WTC11 (cell line): ENCODE measurements around the gene TBC1D22B. TPM values are rescaled to one million over a fixed set of nuclear protein-coding genes. Genes with fewer than 3 reads are reported as not detected.

Experiments used
- ATAC-seq: fragments of 200-7000 bp; cut with Tn5 transposase; 2 replicates; pipeline ENCODE4 v1.10.0; 2021; ENCODE audit warnings: mild to moderate bottlenecking, moderate library complexity
- CTCF ChIA-PET: fragments of 300-600 bp; sonication (Branson Sonifier 250); formaldehyde crosslinking; loops from one replicate; lab custom pipeline; 2021; ENCODE audit warnings: antibody characterized with exemption; lab: Charles Lee
- POLR2A ChIA-PET: fragments of 350-600 bp; sonication (Branson Sonifier 250); formaldehyde crosslinking; loops from one replicate; lab custom pipeline; 2021; ENCODE audit warnings: antibody characterized with exemption; lab: Charles Lee
- DNase-seq: peaks from one replicate; pipeline ENCODE4 v3.0.0; 2021; ENCODE audit warnings: low spot score
- H3K27ac Mint-ChIP-seq: 2 replicates; pipeline ENCODE4 v1.8.0; 2021; ENCODE audit warnings: mixed read lengths
- H3K27me3 Mint-ChIP-seq: 2 replicates; pipeline ENCODE4 v1.8.0; 2021; ENCODE audit warnings: low read depth, mild to moderate bottlenecking, moderate library complexity, mixed read lengths
- H3K36me3 Mint-ChIP-seq: 2 replicates; pipeline ENCODE4 v1.8.0; 2021; ENCODE audit warnings: mixed read lengths
- H3K4me1 Mint-ChIP-seq: 2 replicates; pipeline ENCODE4 v1.8.0; 2022; ENCODE audit warnings: mixed read lengths
- H3K4me3 Mint-ChIP-seq: 2 replicates; pipeline ENCODE4 v1.8.0; 2021; ENCODE audit warnings: mild to moderate bottlenecking, moderate library complexity, mixed read lengths
- H3K9me3 Mint-ChIP-seq: 2 replicates; pipeline ENCODE4 v1.8.0; 2021; ENCODE audit warnings: mixed read lengths
- ELF4 ChIP-seq: sonication (generic); formaldehyde crosslinking; IDR thresholded peaks from 2 replicates; pipeline ENCODE4 v1.8.1; 2022; ENCODE audit warnings: low read depth, mild to moderate bottlenecking, moderate library complexity, missing genetic modification reagents
- MYBL2 ChIP-seq: sonication (generic); formaldehyde crosslinking; IDR thresholded peaks from 2 replicates; pipeline ENCODE4 v1.8.1; 2023; ENCODE audit warnings: mild to moderate bottlenecking, moderate library complexity, missing genetic modification reagents
- SMAD4 ChIP-seq: sonication (generic); formaldehyde crosslinking; IDR thresholded peaks from 2 replicates; pipeline ENCODE4 v1.8.0; 2022; ENCODE audit warnings: mild to moderate bottlenecking, missing genetic modification reagents
- TCF7 ChIP-seq: sonication (generic); formaldehyde crosslinking; IDR thresholded peaks from 2 replicates; pipeline ENCODE4 v1.8.0; 2022; ENCODE audit warnings: mild to moderate bottlenecking, low read depth, missing genetic modification reagents, moderate library complexity
- TEAD1 ChIP-seq: sonication (generic); formaldehyde crosslinking; IDR thresholded peaks from 2 replicates; pipeline ENCODE4 v1.8.0; 2022; ENCODE audit warnings: mild to moderate bottlenecking, missing genetic modification reagents
- TP53 ChIP-seq: sonication (generic); formaldehyde crosslinking; IDR thresholded peaks from 2 replicates; pipeline ENCODE4 v1.8.1; 2023; ENCODE audit warnings: mild to moderate bottlenecking, missing genetic modification reagents
- ZNF671 ChIP-seq: fragments of 250-450 bp; sonication (Bioruptor Pico); IDR thresholded peaks from 2 replicates; pipeline ENCODE4 v1.8.0; 2021; ENCODE audit warnings: mild to moderate bottlenecking
- total RNA-seq: library from RNA; stranded (reverse); gene quantifications from 3 replicates; pipeline ENCODE4 v1.2.3, GENCODE V29; 2021
- TF ChIP-seq, protein P1 (sequence below): sonication (generic); formaldehyde crosslinking; IDR thresholded peaks from 2 replicates; pipeline ENCODE4 v1.8.0; 2022; ENCODE audit warnings: missing genetic modification reagents
- TF ChIP-seq, protein P2 (sequence below): sonication (generic); formaldehyde crosslinking; IDR thresholded peaks from 2 replicates; pipeline ENCODE4 v1.8.1; 2023; ENCODE audit warnings: mild to moderate bottlenecking, missing genetic modification reagents
- TF ChIP-seq, protein P3 (sequence below): sonication (generic); formaldehyde crosslinking; IDR thresholded peaks from 2 replicates; pipeline ENCODE4 v1.8.0; 2022; ENCODE audit warnings: mild to moderate bottlenecking, missing genetic modification reagents
- TF ChIP-seq, protein P4 (sequence below): sonication (generic); formaldehyde crosslinking; IDR thresholded peaks from 2 replicates; pipeline ENCODE4 v1.8.1; 2022; ENCODE audit warnings: mild to moderate bottlenecking, moderate library complexity, missing genetic modification reagents
- TF ChIP-seq, protein P5 (sequence below): fragments of 200-600 bp; IDR thresholded peaks from 2 replicates; pipeline ENCODE4 v1.8.0; 2022; ENCODE audit warnings: antibody characterized with exemption
- TF ChIP-seq, protein P6 (sequence below): fragments of 250-450 bp; sonication (Bioruptor Pico); conservative IDR thresholded peaks from 2 replicates; pipeline ENCODE4 v1.9.0; 2021; ENCODE audit warnings: mild to moderate bottlenecking
- TF ChIP-seq, protein P7 (sequence below): sonication (generic); formaldehyde crosslinking; IDR thresholded peaks from 2 replicates; pipeline ENCODE4 v1.8.1; 2023; ENCODE audit warnings: mild to moderate bottlenecking, missing genetic modification reagents
- TF ChIP-seq, protein P8 (sequence below): sonication (generic); formaldehyde crosslinking; IDR thresholded peaks from 2 replicates; pipeline ENCODE4 v1.8.1; 2022; ENCODE audit warnings: mild to moderate bottlenecking, missing genetic modification reagents, moderate library complexity, borderline replicate concordance

The TBC1D22B gene
- total RNA-seq, 1 experiment from 2014 or later = 16.4 TPM

DNA sequence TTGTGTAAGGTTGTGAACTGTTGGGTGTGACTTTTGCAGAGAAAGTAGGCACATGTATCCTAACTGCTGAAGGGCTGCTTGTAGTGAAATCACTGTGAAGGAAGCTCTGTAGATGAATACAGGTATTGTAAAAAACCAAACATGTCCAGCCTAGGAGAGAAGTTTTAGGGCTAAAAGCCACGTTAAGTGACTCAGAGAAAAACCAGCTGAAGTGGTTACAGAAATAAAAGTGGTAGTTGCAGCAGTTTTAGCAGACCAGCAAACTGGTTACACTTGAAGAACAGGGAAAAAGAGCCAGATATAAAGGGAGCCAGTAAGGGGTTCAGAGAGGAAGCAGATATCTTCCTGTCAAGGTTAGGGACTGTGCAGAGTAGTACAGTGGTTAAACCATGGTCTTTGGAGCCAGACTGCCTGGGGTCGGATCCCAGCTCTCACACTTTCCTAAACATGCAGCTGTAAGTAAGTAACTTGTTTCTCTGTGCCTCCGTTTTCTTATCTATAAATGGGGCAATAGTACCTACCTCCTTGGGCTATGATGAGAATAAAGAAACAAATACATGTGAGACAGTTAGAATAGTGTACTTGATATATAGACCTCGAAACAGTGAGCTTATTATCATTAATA, 62.4 kb downstream of the TBC1D22B start (continued):
- TF ChIP-seq, protein P1, sequence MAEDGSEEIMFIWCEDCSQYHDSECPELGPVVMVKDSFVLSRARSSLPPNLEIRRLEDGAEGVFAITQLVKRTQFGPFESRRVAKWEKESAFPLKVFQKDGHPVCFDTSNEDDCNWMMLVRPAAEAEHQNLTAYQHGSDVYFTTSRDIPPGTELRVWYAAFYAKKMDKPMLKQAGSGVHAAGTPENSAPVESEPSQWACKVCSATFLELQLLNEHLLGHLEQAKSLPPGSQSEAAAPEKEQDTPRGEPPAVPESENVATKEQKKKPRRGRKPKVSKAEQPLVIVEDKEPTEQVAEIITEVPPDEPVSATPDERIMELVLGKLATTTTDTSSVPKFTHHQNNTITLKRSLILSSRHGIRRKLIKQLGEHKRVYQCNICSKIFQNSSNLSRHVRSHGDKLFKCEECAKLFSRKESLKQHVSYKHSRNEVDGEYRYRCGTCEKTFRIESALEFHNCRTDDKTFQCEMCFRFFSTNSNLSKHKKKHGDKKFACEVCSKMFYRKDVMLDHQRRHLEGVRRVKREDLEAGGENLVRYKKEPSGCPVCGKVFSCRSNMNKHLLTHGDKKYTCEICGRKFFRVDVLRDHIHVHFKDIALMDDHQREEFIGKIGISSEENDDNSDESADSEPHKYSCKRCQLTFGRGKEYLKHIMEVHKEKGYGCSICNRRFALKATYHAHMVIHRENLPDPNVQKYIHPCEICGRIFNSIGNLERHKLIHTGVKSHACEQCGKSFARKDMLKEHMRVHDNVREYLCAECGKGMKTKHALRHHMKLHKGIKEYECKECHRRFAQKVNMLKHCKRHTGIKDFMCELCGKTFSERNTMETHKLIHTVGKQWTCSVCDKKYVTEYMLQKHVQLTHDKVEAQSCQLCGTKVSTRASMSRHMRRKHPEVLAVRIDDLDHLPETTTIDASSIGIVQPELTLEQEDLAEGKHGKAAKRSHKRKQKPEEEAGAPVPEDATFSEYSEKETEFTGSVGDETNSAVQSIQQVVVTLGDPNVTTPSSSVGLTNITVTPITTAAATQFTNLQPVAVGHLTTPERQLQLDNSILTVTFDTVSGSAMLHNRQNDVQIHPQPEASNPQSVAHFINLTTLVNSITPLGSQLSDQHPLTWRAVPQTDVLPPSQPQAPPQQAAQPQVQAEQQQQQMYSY = no peak
- TF ChIP-seq, protein P2, sequence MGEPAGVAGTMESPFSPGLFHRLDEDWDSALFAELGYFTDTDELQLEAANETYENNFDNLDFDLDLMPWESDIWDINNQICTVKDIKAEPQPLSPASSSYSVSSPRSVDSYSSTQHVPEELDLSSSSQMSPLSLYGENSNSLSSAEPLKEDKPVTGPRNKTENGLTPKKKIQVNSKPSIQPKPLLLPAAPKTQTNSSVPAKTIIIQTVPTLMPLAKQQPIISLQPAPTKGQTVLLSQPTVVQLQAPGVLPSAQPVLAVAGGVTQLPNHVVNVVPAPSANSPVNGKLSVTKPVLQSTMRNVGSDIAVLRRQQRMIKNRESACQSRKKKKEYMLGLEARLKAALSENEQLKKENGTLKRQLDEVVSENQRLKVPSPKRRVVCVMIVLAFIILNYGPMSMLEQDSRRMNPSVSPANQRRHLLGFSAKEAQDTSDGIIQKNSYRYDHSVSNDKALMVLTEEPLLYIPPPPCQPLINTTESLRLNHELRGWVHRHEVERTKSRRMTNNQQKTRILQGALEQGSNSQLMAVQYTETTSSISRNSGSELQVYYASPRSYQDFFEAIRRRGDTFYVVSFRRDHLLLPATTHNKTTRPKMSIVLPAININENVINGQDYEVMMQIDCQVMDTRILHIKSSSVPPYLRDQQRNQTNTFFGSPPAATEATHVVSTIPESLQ (CRISPR knock-in tag) = no peak
- TF ChIP-seq ELF4 (CRISPR knock-in tag) (no peak), TEAD1 (CRISPR knock-in tag) (no peak)
- TF ChIP-seq, protein P3, sequence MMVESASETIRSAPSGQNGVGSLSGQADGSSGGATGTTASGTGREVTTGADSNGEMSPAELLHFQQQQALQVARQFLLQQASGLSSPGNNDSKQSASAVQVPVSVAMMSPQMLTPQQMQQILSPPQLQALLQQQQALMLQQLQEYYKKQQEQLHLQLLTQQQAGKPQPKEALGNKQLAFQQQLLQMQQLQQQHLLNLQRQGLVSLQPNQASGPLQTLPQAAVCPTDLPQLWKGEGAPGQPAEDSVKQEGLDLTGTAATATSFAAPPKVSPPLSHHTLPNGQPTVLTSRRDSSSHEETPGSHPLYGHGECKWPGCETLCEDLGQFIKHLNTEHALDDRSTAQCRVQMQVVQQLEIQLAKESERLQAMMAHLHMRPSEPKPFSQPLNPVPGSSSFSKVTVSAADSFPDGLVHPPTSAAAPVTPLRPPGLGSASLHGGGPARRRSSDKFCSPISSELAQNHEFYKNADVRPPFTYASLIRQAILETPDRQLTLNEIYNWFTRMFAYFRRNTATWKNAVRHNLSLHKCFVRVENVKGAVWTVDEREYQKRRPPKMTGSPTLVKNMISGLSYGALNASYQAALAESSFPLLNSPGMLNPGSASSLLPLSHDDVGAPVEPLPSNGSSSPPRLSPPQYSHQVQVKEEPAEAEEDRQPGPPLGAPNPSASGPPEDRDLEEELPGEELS (CRISPR knock-in tag) = no peak
- TF ChIP-seq, protein P4, sequence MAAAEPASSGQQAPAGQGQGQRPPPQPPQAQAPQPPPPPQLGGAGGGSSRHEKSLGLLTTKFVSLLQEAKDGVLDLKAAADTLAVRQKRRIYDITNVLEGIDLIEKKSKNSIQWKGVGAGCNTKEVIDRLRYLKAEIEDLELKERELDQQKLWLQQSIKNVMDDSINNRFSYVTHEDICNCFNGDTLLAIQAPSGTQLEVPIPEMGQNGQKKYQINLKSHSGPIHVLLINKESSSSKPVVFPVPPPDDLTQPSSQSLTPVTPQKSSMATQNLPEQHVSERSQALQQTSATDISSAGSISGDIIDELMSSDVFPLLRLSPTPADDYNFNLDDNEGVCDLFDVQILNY (CRISPR knock-in tag) = no peak

DNA sequence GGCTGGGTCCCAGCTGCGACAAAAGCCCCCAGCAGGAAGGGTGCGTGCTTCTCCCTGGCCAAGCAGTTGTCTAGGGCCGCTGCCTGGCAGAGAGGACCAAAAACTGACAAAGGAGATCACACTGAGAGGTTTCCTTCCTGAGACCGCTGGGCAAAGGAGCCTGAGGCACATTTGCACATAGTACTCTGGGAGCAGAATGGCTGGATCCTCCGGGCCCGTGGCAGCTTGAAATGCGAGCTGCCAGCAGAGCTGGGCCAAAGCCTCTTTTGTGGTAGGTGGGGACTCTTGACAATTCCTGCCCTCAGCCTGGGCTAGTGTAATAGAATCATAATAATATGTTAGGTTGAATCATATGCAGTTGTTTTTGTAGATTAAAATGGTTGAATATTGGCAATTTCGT, 63.1 kb downstream of the TBC1D22B start:
- Mint-ChIP-seq H3K27me3 (no peaks in the 10 kb centered on the region), H3K9me3 (no peaks in the 10 kb centered on the region), H3K4me3 (no peak overlapping the region), H3K4me1 (no peaks in the 10 kb centered on the region), H3K27ac (no peak overlapping the region), H3K36me3 (peaks cover 18% of the 10 kb centered on the region)
- DNase-seq = no peak
- ChIA-PET CTCF (no interaction called here), POLR2A (interaction anchor here (0.8 kb wide), 1 partner anchor 151 kb away, joined by 3 read pairs; the partner anchor contains the start of gene PIM1)
- ATAC-seq = no peak
- TF ChIP-seq SMAD4 (no peak), ELF4 (CRISPR knock-in tag) (no peak), TP53 (CRISPR knock-in tag) (no peak), MYBL2 (CRISPR knock-in tag) (no peak), TCF7 (CRISPR knock-in tag) (no peak), ZNF671 (CRISPR knock-in tag) (no peak)
- TF ChIP-seq, protein P3 (CRISPR knock-in tag) = no peak
- TF ChIP-seq, protein P5, sequence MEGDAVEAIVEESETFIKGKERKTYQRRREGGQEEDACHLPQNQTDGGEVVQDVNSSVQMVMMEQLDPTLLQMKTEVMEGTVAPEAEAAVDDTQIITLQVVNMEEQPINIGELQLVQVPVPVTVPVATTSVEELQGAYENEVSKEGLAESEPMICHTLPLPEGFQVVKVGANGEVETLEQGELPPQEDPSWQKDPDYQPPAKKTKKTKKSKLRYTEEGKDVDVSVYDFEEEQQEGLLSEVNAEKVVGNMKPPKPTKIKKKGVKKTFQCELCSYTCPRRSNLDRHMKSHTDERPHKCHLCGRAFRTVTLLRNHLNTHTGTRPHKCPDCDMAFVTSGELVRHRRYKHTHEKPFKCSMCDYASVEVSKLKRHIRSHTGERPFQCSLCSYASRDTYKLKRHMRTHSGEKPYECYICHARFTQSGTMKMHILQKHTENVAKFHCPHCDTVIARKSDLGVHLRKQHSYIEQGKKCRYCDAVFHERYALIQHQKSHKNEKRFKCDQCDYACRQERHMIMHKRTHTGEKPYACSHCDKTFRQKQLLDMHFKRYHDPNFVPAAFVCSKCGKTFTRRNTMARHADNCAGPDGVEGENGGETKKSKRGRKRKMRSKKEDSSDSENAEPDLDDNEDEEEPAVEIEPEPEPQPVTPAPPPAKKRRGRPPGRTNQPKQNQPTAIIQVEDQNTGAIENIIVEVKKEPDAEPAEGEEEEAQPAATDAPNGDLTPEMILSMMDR = no peak
- TF ChIP-seq, protein P4 (CRISPR knock-in tag) = no peak
- TF ChIP-seq, protein P6, sequence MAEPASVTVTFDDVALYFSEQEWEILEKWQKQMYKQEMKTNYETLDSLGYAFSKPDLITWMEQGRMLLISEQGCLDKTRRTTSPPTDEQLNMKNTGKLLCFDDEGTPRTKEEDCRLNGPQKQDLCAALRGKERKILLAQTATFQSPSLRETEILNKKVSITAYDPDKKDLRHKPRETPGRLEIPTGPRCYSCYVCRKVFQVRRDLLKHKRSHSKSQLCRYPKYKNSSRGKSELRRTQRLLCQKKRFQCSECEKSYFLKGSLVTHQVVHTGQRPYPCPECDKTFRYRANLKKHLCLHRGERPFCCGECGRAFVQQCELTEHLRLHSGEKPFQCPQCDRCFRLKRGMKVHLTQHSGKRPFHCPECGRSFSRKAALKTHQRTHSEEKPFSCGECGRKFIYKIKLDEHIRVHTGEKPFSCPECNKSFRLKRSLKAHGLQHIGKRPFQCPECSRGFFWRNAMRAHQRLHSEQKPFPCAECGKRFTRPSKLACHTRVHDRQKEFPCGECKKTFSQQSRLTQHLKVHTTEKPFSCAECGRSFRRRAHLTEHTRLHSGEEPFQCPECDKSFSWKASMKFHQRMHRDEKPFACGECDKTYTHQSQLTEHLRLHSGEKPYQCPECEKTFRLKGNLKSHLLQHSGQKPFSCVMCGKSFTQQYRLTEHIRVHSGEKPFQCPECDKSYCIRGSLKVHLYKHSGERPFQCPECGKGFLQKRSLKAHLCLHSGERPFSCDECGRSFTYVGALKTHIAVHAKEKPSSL (CRISPR knock-in tag) = no peak
- TF ChIP-seq, protein P7, sequence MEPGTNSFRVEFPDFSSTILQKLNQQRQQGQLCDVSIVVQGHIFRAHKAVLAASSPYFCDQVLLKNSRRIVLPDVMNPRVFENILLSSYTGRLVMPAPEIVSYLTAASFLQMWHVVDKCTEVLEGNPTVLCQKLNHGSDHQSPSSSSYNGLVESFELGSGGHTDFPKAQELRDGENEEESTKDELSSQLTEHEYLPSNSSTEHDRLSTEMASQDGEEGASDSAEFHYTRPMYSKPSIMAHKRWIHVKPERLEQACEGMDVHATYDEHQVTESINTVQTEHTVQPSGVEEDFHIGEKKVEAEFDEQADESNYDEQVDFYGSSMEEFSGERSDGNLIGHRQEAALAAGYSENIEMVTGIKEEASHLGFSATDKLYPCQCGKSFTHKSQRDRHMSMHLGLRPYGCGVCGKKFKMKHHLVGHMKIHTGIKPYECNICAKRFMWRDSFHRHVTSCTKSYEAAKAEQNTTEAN = no peak
- TF ChIP-seq, protein P8, sequence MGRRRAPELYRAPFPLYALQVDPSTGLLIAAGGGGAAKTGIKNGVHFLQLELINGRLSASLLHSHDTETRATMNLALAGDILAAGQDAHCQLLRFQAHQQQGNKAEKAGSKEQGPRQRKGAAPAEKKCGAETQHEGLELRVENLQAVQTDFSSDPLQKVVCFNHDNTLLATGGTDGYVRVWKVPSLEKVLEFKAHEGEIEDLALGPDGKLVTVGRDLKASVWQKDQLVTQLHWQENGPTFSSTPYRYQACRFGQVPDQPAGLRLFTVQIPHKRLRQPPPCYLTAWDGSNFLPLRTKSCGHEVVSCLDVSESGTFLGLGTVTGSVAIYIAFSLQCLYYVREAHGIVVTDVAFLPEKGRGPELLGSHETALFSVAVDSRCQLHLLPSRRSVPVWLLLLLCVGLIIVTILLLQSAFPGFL (CRISPR knock-in tag) = no peak
